ENCODE data around the gene TMEM151B.

DNA sequence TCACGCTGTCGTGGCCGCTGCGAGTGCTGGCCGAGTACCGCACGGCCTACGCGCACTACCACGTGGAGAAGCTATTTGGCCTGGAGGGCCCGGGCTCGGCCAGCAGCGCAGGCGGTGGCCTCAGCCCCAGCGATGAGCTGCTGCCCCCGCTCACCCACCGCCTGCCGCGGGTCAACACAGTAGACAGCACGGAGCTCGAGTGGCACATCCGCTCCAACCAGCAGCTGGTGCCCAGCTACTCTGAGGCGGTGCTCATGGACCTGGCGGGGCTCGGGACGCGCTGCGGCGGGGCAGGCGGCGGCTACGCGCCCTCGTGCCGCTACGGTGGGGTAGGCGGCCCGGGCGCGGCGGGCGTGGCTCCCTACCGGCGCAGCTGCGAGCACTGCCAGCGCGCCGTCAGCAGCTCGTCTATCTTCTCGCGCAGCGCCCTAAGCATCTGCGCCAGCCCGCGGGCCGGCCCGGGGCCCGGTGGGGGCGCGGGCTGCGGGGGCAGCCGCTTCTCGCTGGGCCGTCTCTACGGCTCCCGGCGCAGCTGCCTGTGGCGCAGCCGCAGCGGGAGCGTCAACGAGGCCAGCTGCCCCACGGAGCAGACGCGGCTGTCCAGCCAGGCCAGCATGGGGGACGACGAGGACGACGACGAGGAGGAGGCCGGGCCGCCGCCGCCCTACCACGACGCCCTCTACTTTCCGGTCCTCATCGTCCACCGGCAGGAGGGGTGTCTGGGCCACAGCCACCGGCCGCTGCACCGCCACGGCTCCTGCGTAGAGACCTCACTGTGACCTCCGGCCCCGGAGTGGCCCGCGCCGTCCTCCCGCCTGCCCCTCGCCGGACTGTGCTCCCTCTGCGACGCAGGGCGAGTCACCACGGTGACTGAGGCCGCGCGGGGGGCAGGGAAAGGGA, 5.7 kb downstream of the TMEM151B start:
- TF ChIP-seq, protein P1, sequence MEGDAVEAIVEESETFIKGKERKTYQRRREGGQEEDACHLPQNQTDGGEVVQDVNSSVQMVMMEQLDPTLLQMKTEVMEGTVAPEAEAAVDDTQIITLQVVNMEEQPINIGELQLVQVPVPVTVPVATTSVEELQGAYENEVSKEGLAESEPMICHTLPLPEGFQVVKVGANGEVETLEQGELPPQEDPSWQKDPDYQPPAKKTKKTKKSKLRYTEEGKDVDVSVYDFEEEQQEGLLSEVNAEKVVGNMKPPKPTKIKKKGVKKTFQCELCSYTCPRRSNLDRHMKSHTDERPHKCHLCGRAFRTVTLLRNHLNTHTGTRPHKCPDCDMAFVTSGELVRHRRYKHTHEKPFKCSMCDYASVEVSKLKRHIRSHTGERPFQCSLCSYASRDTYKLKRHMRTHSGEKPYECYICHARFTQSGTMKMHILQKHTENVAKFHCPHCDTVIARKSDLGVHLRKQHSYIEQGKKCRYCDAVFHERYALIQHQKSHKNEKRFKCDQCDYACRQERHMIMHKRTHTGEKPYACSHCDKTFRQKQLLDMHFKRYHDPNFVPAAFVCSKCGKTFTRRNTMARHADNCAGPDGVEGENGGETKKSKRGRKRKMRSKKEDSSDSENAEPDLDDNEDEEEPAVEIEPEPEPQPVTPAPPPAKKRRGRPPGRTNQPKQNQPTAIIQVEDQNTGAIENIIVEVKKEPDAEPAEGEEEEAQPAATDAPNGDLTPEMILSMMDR (IDR thresholded peaks at IDR 0.05; ENCODE audit: insufficient read depth, low read depth, low read length), result no peak
- no peak for TF ChIP-seq EZH2 (IDR thresholded peaks at IDR 0.05; ENCODE audit: insufficient read depth, low read length)

All from astrocyte (in vitro differentiated cells and primary cell).